Measurements from ENCODE around the gene GSTM1. TPM values are rescaled to one million over a fixed set of nuclear protein-coding genes. Genes with fewer than 3 reads are reported as not detected.
"Not testable (repeated sequence)": the region's sequence is repeated elsewhere in the genome, so short reads cannot be mapped to it uniquely, and the experiment has no call there.

Gene GSTM1
- total RNA-seq, 3 donors from 2014 or later = 18.0 to 30.6 (median 20.0) TPM

DNA sequence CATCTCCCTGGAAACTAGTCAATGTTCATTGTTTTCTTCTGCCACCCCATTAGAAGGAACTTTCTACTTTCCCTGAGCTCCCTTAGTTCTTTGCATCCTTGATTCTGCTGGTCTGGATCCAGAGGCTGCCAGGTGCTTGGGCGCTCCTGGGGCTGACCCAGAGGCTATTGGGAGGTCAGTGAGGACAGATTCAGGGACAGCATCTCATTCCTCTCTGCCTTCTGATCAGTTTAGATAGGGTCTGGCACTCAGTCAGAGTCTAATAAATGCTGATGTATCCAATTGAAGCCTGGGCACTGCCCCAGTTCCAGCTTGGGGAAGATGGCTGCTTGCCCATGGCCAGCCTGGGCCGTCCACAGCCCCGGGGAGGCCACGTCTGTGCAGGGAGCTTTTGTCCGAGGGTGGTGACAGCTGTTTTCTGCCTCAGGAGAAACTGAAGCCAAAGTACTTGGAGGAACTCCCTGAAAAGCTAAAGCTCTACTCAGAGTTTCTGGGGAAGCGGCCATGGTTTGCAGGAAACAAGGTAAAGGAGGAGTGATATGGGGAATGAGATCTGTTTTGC, 2.3 kb downstream of the GSTM1 start:
- DNase-seq (no peak), ATAC-seq (no peak)
- Histone ChIP-seq H3K9me3 (no peaks in the 10 kb centered on the region), H3K4me3 (no peak overlapping the region), H3K36me3 (ENCODE audit: low read depth) (no peaks in the 10 kb centered on the region), H3K4me1 (ENCODE audit: low read depth) (no peaks in the 10 kb centered on the region)
- TF ChIP-seq, protein P1, sequence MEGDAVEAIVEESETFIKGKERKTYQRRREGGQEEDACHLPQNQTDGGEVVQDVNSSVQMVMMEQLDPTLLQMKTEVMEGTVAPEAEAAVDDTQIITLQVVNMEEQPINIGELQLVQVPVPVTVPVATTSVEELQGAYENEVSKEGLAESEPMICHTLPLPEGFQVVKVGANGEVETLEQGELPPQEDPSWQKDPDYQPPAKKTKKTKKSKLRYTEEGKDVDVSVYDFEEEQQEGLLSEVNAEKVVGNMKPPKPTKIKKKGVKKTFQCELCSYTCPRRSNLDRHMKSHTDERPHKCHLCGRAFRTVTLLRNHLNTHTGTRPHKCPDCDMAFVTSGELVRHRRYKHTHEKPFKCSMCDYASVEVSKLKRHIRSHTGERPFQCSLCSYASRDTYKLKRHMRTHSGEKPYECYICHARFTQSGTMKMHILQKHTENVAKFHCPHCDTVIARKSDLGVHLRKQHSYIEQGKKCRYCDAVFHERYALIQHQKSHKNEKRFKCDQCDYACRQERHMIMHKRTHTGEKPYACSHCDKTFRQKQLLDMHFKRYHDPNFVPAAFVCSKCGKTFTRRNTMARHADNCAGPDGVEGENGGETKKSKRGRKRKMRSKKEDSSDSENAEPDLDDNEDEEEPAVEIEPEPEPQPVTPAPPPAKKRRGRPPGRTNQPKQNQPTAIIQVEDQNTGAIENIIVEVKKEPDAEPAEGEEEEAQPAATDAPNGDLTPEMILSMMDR (IDR thresholded peaks at IDR 0.05) = no peak
- intact Hi-C loops (cut with DNase I, micrococcal nuclease) = no loop called here

DNA sequence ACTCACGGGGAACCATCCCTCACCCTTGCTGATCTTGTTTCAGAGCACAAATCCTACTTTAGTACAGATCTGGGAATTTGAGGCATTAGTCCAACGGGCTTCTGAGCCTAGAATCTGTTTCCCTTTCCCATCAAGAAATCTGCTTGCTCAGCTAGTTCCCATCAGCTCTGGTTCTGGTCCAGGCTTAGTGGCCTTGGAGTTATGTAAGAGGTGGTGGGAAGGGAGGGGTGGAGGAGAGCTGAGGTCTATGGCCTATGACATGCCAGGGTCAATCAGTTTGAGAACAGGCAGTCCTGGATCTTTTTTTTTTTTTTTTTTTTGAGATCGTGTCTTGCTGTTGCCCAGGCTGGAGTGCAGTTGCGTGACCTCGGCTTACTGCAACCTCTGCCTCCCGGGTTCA, 4.1 kb downstream of the GSTM1 start:
- no peaks in the 10 kb centered on the region for H3K9me3 ChIP-seq
- ATAC-seq (no peak), DNase-seq (peak in 1 of 3 donors; percentile 24)
- no peaks in the 10 kb centered on the region for H3K36me3 ChIP-seq (ENCODE audit: low read depth)
- intact Hi-C loops (cut with DNase I, micrococcal nuclease) = no loop called here
- no peaks in the 10 kb centered on the region for H3K4me1 ChIP-seq (ENCODE audit: low read depth)
- no peak overlapping the region for H3K4me3 ChIP-seq
- TF ChIP-seq, protein P1 (IDR thresholded peaks at IDR 0.05) = no peak

DNA sequence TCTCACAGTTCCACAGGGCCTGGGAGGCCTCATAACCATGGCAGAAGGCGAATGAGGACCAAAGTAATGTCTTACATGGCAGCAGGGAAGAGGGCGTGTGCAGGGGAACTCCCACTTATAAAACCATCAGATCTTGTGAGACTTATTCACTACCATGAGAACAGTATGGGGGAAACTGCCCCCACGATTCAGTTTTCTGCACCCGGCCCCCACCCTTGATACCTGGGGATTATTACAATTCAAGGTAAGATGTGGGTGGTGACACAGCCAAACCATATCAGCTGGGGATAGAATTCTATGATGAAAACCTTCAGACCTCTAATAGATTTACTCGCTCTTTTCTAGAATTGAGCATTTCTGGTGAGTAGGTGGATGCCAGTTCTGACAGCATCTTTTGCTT, 6.8 kb downstream of the GSTM1 start:
- H3K9me3 ChIP-seq; DNase-seq; H3K4me1 ChIP-seq (ENCODE audit: low read depth); H3K4me3 ChIP-seq; intact Hi-C loops (cut with DNase I, micrococcal nuclease); H3K36me3 ChIP-seq (ENCODE audit: low read depth); ATAC-seq: not testable (repeated sequence)

DNA sequence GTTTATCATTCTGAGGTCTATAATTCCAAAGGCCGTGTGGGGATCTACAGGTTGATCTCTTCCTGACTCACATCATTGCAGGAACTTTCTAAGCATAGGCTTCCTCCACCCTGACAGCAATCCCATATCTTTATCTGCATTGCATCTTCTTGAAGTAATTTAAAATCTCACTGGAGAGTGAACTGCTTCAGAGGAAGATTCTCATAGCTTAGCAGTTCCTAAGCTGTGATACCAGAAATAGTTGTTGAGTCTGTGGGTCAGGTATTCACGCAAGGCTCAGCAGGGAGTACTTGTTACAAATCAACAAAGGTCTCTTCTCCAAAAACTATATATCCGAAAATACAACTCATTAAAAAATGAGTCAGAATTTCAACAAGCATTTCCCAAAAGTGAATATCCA, 7.5 kb downstream of the GSTM1 start:
- H3K36me3 ChIP-seq (ENCODE audit: low read depth); ATAC-seq; intact Hi-C loops (cut with DNase I, micrococcal nuclease): not testable (repeated sequence)

DNA sequence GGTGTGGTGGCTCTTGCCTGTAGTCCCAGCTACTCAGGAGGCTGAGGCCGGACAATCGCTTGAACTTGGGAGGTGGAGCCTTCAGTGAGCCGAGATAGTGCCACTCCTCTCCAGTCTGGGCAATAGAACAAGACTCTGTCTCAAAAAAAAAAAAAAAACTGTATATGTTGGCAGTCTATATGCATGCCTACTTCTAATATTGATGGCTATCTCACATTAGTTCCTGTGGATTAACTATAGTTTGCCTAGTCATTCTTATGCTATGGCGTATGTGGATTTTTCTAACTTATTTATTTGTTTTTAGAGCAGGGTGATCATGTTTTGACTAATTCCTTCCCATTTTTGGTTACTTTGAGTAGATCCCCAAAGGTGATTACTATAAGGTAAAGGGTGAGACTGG, 9.4 kb downstream of the GSTM1 start:
- Histone ChIP-seq H3K4me1 (ENCODE audit: low read depth) (no peaks in the 10 kb centered on the region), H3K36me3 (ENCODE audit: low read depth) (no peaks in the 10 kb centered on the region), H3K9me3 (no peaks in the 10 kb centered on the region), H3K4me3 (no peak overlapping the region)
- intact Hi-C loops (cut with DNase I, micrococcal nuclease) = no loop called here
- DNase-seq (no peak), ATAC-seq (no peak)
- TF ChIP-seq, protein P1 (IDR thresholded peaks at IDR 0.05) = no peak

More for the DNA sequence above, 7.5 kb downstream of the GSTM1 start:
- H3K4me1 ChIP-seq (ENCODE audit: low read depth); DNase-seq; H3K9me3 ChIP-seq; H3K4me3 ChIP-seq: not testable (repeated sequence)

DNA sequence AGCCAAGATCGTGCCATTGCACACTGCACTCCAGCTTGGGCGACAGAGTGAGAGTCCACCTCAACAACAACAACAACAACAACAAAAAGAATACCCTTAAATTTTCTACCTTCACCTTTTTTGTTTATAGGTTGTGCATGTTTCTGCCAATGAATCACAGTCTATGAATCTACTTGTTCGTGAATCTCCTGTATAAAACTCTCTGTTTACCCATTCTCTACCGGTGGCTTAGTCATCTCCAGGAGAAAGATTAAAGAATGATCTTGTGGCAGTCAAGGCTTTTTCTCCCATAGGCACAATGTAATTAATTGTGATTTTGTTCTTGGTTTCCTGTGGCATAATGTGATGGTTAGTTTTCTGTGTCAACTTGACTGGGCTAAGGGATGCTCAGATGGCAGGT, 10.2 kb downstream of the GSTM1 start:
- ATAC-seq; H3K36me3 ChIP-seq (ENCODE audit: low read depth); DNase-seq; H3K4me3 ChIP-seq; H3K4me1 ChIP-seq (ENCODE audit: low read depth); intact Hi-C loops (cut with DNase I, micrococcal nuclease); H3K9me3 ChIP-seq: not testable (repeated sequence)

DNA sequence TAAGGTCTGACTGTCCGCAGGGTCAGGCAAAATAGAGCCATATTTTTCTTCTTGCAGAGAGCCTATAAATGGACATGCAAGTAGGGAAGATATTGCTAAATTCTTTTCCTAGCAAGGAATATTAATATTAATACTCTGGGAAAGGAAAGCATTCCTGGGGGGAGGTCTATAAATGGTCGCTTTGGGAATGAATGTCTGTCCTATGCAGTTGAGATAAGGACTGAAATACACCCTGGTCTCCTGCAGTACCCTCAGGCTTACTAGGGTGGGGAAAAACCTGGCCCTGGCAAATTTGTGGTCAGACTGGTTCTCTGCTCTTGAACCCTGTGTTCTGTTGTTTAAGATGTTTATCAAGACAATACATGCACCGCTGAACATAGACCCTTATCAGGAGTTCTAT, 15.3 kb downstream of the GSTM1 start:
- H3K9me3 ChIP-seq; H3K4me1 ChIP-seq (ENCODE audit: low read depth); H3K4me3 ChIP-seq; intact Hi-C loops (cut with DNase I, micrococcal nuclease); DNase-seq; ATAC-seq; H3K36me3 ChIP-seq (ENCODE audit: low read depth): not testable (repeated sequence)

DNA sequence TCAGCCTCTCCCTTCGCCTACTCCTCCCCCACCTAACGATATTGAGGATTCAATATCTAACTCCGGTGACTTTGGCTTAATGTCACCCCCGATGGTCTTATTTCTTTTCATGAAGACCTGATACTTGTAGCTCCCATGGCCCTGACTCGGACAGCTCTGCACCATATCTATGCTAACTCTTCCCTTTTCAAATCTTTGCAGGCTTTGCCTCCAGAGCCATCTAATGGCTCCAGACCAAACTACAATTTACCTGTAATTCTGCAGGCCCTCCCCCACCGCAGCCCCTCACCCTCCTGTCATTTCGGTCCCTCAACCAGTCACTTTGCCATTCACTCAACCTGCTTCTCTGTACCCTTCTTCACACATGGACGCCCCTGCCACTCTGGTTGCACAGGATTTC, 16.6 kb downstream of the GSTM1 start:
- H3K9me3 ChIP-seq = peaks cover 1% of the 10 kb centered on the region
- no peaks in the 10 kb centered on the region for H3K4me1 ChIP-seq (ENCODE audit: low read depth)
- TF ChIP-seq, protein P1 (IDR thresholded peaks at IDR 0.05) = no peak
- DNase-seq = no peak
- ATAC-seq = no peak
- H3K4me3 ChIP-seq = no peak overlapping the region
- H3K36me3 ChIP-seq (ENCODE audit: low read depth) = no peaks in the 10 kb centered on the region
- intact Hi-C loops (cut with DNase I, micrococcal nuclease) = no loop called here
